Kidney (tissue), 14 donors: ENCODE data around the gene PAFAH1B1. TPM values are rescaled to one million over a fixed set of nuclear protein-coding genes. Genes with fewer than 3 reads are reported as not detected.

ENCODE experiments used
- DNase-seq, 5 donors: peaks; one replicate each; pipeline ENCODE4 v3.0.0-alpha.2; 2013 to 2020
- FAIRE-seq: peaks from 2 replicates; lab custom pipeline; 2012; peaks lifted over from hg19 to GRCh38; lab: Jason Lieb, UNC
- H3K27ac ChIP-seq, 2 donors: one replicate each; pipeline ENCODE4 v1.7.0; 2013; ENCODE audit warnings: low read depth in 2 of 2, low read length in 2 of 2, inconsistent platforms in 1 of 2
- H3K27me3 ChIP-seq: one replicate; pipeline ENCODE4 v1.7.1; 2013; ENCODE audit warnings: low read length, inconsistent platforms; ENCODE audit not compliant: control insufficient read depth, insufficient read depth
- H3K36me3 ChIP-seq, 3 donors: one replicate each; pipeline versions ENCODE4 v1.7.0 to v1.7.1; 2013; ENCODE audit warnings: low read length in 3 of 3, control low read depth in 1 of 3, inconsistent platforms in 1 of 3; ENCODE audit not compliant: insufficient read depth in 3 of 3, control insufficient read depth in 2 of 3
- H3K4me1 ChIP-seq, 3 donors: one replicate each; pipeline versions ENCODE4 v1.7.0 to v1.7.1; 2013; ENCODE audit warnings: low read length in 3 of 3, inconsistent platforms in 1 of 3, low read depth in 1 of 3; ENCODE audit not compliant: control insufficient read depth in 2 of 3, insufficient read depth in 2 of 3
- H3K4me3 ChIP-seq, 3 donors: one replicate each; pipeline versions ENCODE4 v1.7.0 to v1.8.1; 2013; ENCODE audit warnings: low read length in 3 of 3, control low read depth in 1 of 3, inconsistent platforms in 1 of 3
- H3K9ac ChIP-seq, 3 donors: one replicate each; pipeline versions ENCODE4 v1.7.0 to v1.7.1; 2013; ENCODE audit warnings: low read length in 3 of 3, control low read depth in 1 of 3, inconsistent platforms in 1 of 3
- H3K9me3 ChIP-seq, 3 donors: one replicate each; pipeline versions ENCODE4 v1.7.0 to v1.7.1; 2013; ENCODE audit warnings: low read length in 3 of 3, control low read depth in 1 of 3, inconsistent platforms in 1 of 3; ENCODE audit not compliant: control insufficient read depth in 2 of 3, insufficient read depth in 1 of 3
- CTCF ChIP-seq: IDR thresholded peaks from 3 replicates; pipeline ENCODE4 v1.5.1; 2012; ENCODE audit warnings: mild to moderate bottlenecking, moderate library complexity, borderline replicate concordance; ENCODE audit not compliant: insufficient read depth; ENCODE audit errors: extremely low read depth
- intact Hi-C: fragments of 100-400 bp; cut with DNase I; formaldehyde crosslinking; loops from one replicate; pipeline ENCODE4 v1.11.1; 2022
- polyA plus RNA-seq: library from polyadenylated mRNA; stranded (reverse); fragments of 350-450 nt; fragmentation: Illumina TruSeq; extraction: RNeasy Lipid Tissue Mini Kit (QIAGEN cat#74804); gene quantifications from one replicate; pipeline ENCODE4 v1.2.3, GENCODE V29; 2014; ENCODE audit warnings: low read depth, low replicate concordance; ENCODE audit not compliant: insufficient read depth
- total RNA-seq: library from RNA; stranded (reverse); fragmentation: NEBNext Ultra II Directional; extraction: Animal tissue kit (Norgen Biotek cat#: 25700); gene quantifications from one replicate; pipeline ENCODE4 v1.2.1, GENCODE V29; 2021
- donor health status: control.
- donor health status: control.
- donor health status: control.
- donor health status: control.
- donor health status: control.
- donor health status: DM: yes; HTN: yes; CAD: no.
- donor health status: Normal renal cell carcinoma (clear cell type).

PAFAH1B1 gene
- total and polyA plus RNA-seq, 2 donors from 2014 or later = 46.7 to 125 TPM

GRCh38 chr17:2549392-2550211 is 43.9 kb upstream of the PAFAH1B1 start:
- H3K9ac ChIP-seq = no peak overlapping the region
- intact Hi-C loops = no loop called here
- no peak overlapping the region for H3K27ac ChIP-seq
- no peak for DNase-seq
- H3K4me1 ChIP-seq = no peaks in the 10 kb centered on the region
- H3K9me3 ChIP-seq = no peaks in the 10 kb centered on the region
- no peak overlapping the region for H3K4me3 ChIP-seq
- TF ChIP-seq CTCF = no peak
- FAIRE-seq = no peak
- no peaks in the 10 kb centered on the region for H3K27me3 ChIP-seq
- no peaks in the 10 kb centered on the region for H3K36me3 ChIP-seq

- no peak overlapping the region for H3K9ac ChIP-seq
These were observed 42.0 kb upstream of the PAFAH1B1 start for GRCh38 chr17:2551493-2551892.

GRCh38 chr17:2551928-2552327 is 41.5 kb upstream of the PAFAH1B1 start:
- no peak for TF ChIP-seq CTCF
- intact Hi-C loops = no loop called here
- Histone ChIP-seq H3K4me3 (no peak overlapping the region), H3K27ac (no peak overlapping the region), H3K4me1 (no peaks in the 10 kb centered on the region), H3K27me3 (no peaks in the 10 kb centered on the region), H3K9ac (no peak overlapping the region), H3K9me3 (no peaks in the 10 kb centered on the region), H3K36me3 (no peaks in the 10 kb centered on the region)
- DNase-seq (peak in 3 of 5 donors; percentile 25 to 42 (median 29)), FAIRE-seq (no peak)

More at GRCh38 chr17:2551493-2551892, 42.0 kb upstream of the PAFAH1B1 start:
- H3K27ac ChIP-seq = no peak overlapping the region
- FAIRE-seq (no peak), DNase-seq (peak in 3 of 5 donors; percentile 24 to 36 (median 30))
- no peaks in the 10 kb centered on the region for H3K27me3 ChIP-seq
- no peak for TF ChIP-seq CTCF
- H3K4me3 ChIP-seq = no peak overlapping the region
- H3K4me1 ChIP-seq = no peaks in the 10 kb centered on the region
- intact Hi-C loops = no loop called here
- H3K36me3 ChIP-seq = no peaks in the 10 kb centered on the region
- H3K9me3 ChIP-seq = no peaks in the 10 kb centered on the region
